ENCODE data around the gene TCF20.

DNA sequence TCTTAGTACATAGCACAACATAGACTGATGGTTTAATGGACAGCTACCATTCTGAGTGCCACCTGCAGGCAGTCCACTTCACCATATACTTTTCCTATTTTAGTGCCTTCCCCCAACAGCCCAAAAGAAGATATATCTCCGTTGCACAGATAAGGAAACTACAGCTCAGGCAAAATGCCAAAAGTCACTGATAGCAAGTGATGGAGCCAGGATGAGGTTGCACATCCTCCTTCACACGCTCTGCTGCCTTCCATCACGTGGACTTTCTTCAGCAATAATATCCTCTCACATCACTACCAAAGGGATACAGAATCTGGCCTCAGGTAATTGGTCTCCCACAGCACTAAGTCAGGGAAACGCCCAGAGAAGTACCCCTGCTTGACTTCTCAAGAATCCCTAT, 7.5 kb downstream of the TCF20 start:
- TF ChIP-seq, protein P1, sequence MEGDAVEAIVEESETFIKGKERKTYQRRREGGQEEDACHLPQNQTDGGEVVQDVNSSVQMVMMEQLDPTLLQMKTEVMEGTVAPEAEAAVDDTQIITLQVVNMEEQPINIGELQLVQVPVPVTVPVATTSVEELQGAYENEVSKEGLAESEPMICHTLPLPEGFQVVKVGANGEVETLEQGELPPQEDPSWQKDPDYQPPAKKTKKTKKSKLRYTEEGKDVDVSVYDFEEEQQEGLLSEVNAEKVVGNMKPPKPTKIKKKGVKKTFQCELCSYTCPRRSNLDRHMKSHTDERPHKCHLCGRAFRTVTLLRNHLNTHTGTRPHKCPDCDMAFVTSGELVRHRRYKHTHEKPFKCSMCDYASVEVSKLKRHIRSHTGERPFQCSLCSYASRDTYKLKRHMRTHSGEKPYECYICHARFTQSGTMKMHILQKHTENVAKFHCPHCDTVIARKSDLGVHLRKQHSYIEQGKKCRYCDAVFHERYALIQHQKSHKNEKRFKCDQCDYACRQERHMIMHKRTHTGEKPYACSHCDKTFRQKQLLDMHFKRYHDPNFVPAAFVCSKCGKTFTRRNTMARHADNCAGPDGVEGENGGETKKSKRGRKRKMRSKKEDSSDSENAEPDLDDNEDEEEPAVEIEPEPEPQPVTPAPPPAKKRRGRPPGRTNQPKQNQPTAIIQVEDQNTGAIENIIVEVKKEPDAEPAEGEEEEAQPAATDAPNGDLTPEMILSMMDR (IDR thresholded peaks at IDR 0.05) = no peak
- no peak for TF ChIP-seq ZFX (IDR thresholded peaks at IDR 0.05; ENCODE audit: borderline replicate concordance)

Data from 22Rv1 (cell line).